ENCODE results near the gene TCFL5.

- no peak for TF ChIP-seq CTCF (IDR thresholded peaks at IDR 0.05 in 8 of 11, conservative IDR thresholded peaks at IDR 0.05 in 3 of 11)
- no peak for TF ChIP-seq POLR2AphosphoS5 (IDR thresholded peaks at IDR 0.05)
- no peak for TF ChIP-seq POLR2A (IDR thresholded peaks at IDR 0.05)
Measured at GRCh38 chr20:62905536-62906117, 44.0 kb upstream of the TCFL5 start.

All from spleen (tissue), 7 donors.